H1 (cell line): Measurements from ENCODE around the gene DDX55. TPM values are rescaled to one million over a fixed set of nuclear protein-coding genes. Genes with fewer than 3 reads are reported as not detected.
A peak's percentile ranks its signal among the peaks of the same experiment; 100 is the strongest.

Experiments used
- CTCF ChIA-PET: fragments of 300-600 bp; sonication (Branson Sonifier 250); formaldehyde crosslinking; loops from one replicate; lab custom pipeline; 2021; ENCODE audit not compliant: partially characterized antibody; lab: Charles Lee
- POLR2A ChIA-PET: fragments of 300-600 bp; sonication (Branson Sonifier 250); formaldehyde crosslinking; loops from one replicate; lab custom pipeline; 2021; ENCODE audit warnings: inconsistent platforms; ENCODE audit not compliant: partially characterized antibody; lab: Charles Lee
- DNase-seq, 2 experiments: peaks; one replicate each; pipeline versions ENCODE4 v3.0.0 to v3.0.0-alpha.2; 2010 to 2022; ENCODE audit warnings: low spot score in 2 of 2, low read depth in 1 of 2, mixed read lengths in 1 of 2
- FAIRE-seq: peaks from 2 replicates; lab custom pipeline; 2011; peaks lifted over from hg19 to GRCh38; lab: Jason Lieb, UNC
- H2AFZ ChIP-seq: 2 replicates; pipeline ENCODE4 v1.8.1; 2012; ENCODE audit warnings: low read length, inconsistent platforms
- H2AK5ac ChIP-seq: 2 replicates; pipeline ENCODE4 v1.6.1; 2013; ENCODE audit warnings: low read depth, low read length
- H2BK120ac ChIP-seq: replicated peaks from 2 replicates; pipeline ENCODE3; 2013; ENCODE audit warnings: low read depth, low read length, inconsistent platforms
- H2BK12ac ChIP-seq: 2 replicates; pipeline ENCODE4 v1.6.1; 2013; ENCODE audit warnings: low read depth, low read length
- H2BK15ac ChIP-seq: 2 replicates; pipeline ENCODE4 v1.6.1; 2013; ENCODE audit warnings: low read length
- H2BK20ac ChIP-seq: 2 replicates; pipeline ENCODE4 v1.6.1; 2013; ENCODE audit warnings: low read length
- H2BK5ac ChIP-seq: 2 replicates; pipeline ENCODE4 v1.6.1; 2013; ENCODE audit warnings: low read depth, low read length
- H3K14ac ChIP-seq: 2 replicates; pipeline ENCODE4 v1.6.1; 2013; ENCODE audit warnings: inconsistent platforms; ENCODE audit not compliant: insufficient read length
- H3K18ac ChIP-seq: 2 replicates; pipeline ENCODE4 v1.6.1; 2013; ENCODE audit warnings: low read length; ENCODE audit errors: extremely low read depth
- H3K23ac ChIP-seq: 2 replicates; pipeline ENCODE4 v1.6.1; 2013; ENCODE audit warnings: inconsistent platforms; ENCODE audit not compliant: insufficient read length
- H3K23me2 ChIP-seq: 2 replicates; pipeline ENCODE4 v1.6.1; 2013; ENCODE audit warnings: low read depth, low read length
- H3K27ac ChIP-seq: 2 replicates; pipeline ENCODE4 v1.6.1; 2011; ENCODE audit warnings: low read depth, low read length, inconsistent platforms
- H3K27me3 ChIP-seq, 4 experiments: replicated peaks in 1 of 4; 1 replicate in 1 of 4; 2 replicates in 3 of 4; pipeline versions ENCODE4 v1.6.1 to v1.8.1; 2011 to 2013; ENCODE audit warnings: low read length in 3 of 4, mild to moderate bottlenecking in 3 of 4, inconsistent platforms in 2 of 4, mixed read lengths in 2 of 4, moderate library complexity in 1 of 4; ENCODE audit not compliant: control insufficient read depth in 3 of 4, insufficient read depth in 3 of 4; ENCODE audit errors: extremely low read depth in 1 of 4
- H3K36me3 ChIP-seq, 4 experiments: 2 replicates each; pipeline versions ENCODE4 v1.6.1 to v1.8.1; 2011 to 2013; ENCODE audit warnings: mild to moderate bottlenecking in 4 of 4, low read length in 3 of 4, moderate library complexity in 2 of 4, control low read depth in 1 of 4, inconsistent platforms in 1 of 4; ENCODE audit not compliant: insufficient read depth in 4 of 4, control insufficient read depth in 2 of 4
- H3K4ac ChIP-seq: replicated peaks from 2 replicates; pipeline ENCODE3; 2013; ENCODE audit warnings: low read length, low read depth, mixed read lengths, inconsistent platforms; ENCODE audit not compliant: insufficient read length
- H3K4me1 ChIP-seq, 4 experiments: replicated peaks in 1 of 4; 1 replicate in 1 of 4; 2 replicates in 3 of 4; pipeline versions ENCODE4 v1.6.1 to v1.8.1; 2011 to 2013; ENCODE audit warnings: low read length in 3 of 4, inconsistent platforms in 2 of 4, mixed read lengths in 1 of 4; ENCODE audit not compliant: insufficient read depth in 4 of 4, control insufficient read depth in 3 of 4
- H3K4me2 ChIP-seq, 2 experiments: 2 replicates each; pipeline versions ENCODE4 v1.6.1 to v1.8.1; 2011 to 2013; ENCODE audit warnings: low read depth in 2 of 2, low read length in 2 of 2, control low read depth in 1 of 2, inconsistent platforms in 1 of 2, mild to moderate bottlenecking in 1 of 2; ENCODE audit not compliant: insufficient read depth in 1 of 2
- H3K4me3 ChIP-seq, 4 experiments: fragments of 200-600, 300-600 bp in 1 of 4; sonication (generic), shearing (Covaris generic), sonication (Bioruptor Twin) in 1 of 4; 2 replicates each; pipeline versions ENCODE4 v1.5.1 to v1.8.1; 2011 to 2016; ENCODE audit warnings: low read length in 4 of 4, low read depth in 3 of 4, control low read depth in 2 of 4, inconsistent platforms in 2 of 4, mild to moderate bottlenecking in 2 of 4, mixed read lengths in 1 of 4, moderate library complexity in 1 of 4; ENCODE audit not compliant: insufficient read depth in 2 of 4; ENCODE audit errors: extremely low read depth in 1 of 4
- H3K56ac ChIP-seq: replicated peaks from 2 replicates; pipeline ENCODE3; 2013; ENCODE audit warnings: low read depth, mild to moderate bottlenecking, mixed read lengths, low read length, inconsistent platforms; ENCODE audit not compliant: insufficient read length
- H3K79me1 ChIP-seq: 2 replicates; pipeline ENCODE4 v1.6.1; 2013; ENCODE audit warnings: low read depth, low read length, control low read depth
- H3K79me2 ChIP-seq, 2 experiments: 2 replicates each; pipeline versions ENCODE4 v1.6.1 to v1.8.1; 2012 to 2013; ENCODE audit warnings: low read length in 2 of 2, mild to moderate bottlenecking in 2 of 2, inconsistent platforms in 1 of 2; ENCODE audit not compliant: insufficient read depth in 2 of 2, control insufficient read depth in 1 of 2
- H3K9ac ChIP-seq, 4 experiments: replicated peaks in 1 of 4; 1 replicate in 1 of 4; 2 replicates in 3 of 4; pipeline versions ENCODE4 v1.6.1 to v1.8.1; 2011 to 2013; ENCODE audit warnings: low read depth in 3 of 4, low read length in 3 of 4, control low read depth in 2 of 4, mild to moderate bottlenecking in 2 of 4, moderate library complexity in 2 of 4, inconsistent platforms in 1 of 4; ENCODE audit errors: extremely low read depth in 1 of 4
- H3K9me3 ChIP-seq, 2 experiments: 2 replicates each; pipeline versions ENCODE4 v1.6.1 to v1.8.1; 2012 to 2013; ENCODE audit warnings: mild to moderate bottlenecking in 2 of 2, moderate library complexity in 2 of 2, control low read depth in 1 of 2, inconsistent platforms in 1 of 2, low read depth in 1 of 2, low read length in 1 of 2, mixed read lengths in 1 of 2; ENCODE audit not compliant: insufficient read depth in 2 of 2
- H4K20me1 ChIP-seq, 2 experiments: replicated peaks in 1 of 2; 2 replicates each; pipeline versions ENCODE3 to v1.8.1; 2011 to 2013; ENCODE audit warnings: inconsistent platforms in 2 of 2, low read length in 2 of 2, mild to moderate bottlenecking in 1 of 2; ENCODE audit not compliant: insufficient read depth in 2 of 2, control insufficient read depth in 1 of 2
- H4K5ac ChIP-seq: 2 replicates; pipeline ENCODE4 v1.6.1; 2013; ENCODE audit warnings: low read length, low read depth, mixed read lengths, inconsistent platforms; ENCODE audit not compliant: insufficient read length
- H4K8ac ChIP-seq: 2 replicates; pipeline ENCODE4 v1.8.0; 2013; ENCODE audit warnings: mild to moderate bottlenecking, moderate library complexity, low read length, inconsistent platforms; ENCODE audit not compliant: insufficient read depth; ENCODE audit errors: extremely low read depth
- H4K91ac ChIP-seq: replicated peaks from 2 replicates; pipeline ENCODE3; 2013; ENCODE audit warnings: low read length, mixed read lengths, inconsistent platforms; ENCODE audit not compliant: insufficient read length
- ATF3 ChIP-seq: IDR thresholded peaks from 2 replicates; pipeline ENCODE4 v1.6.1; 2011; ENCODE audit warnings: low read depth, mild to moderate bottlenecking, low read length; ENCODE audit not compliant: insufficient read depth
- EZH2 ChIP-seq: fragments of 200-600 bp; sonication (generic); IDR thresholded peaks from 2 replicates; pipeline ENCODE4 v1.7.1; 2012; ENCODE audit warnings: low read depth, mild to moderate bottlenecking, moderate library complexity, low read length, inconsistent platforms; ENCODE audit not compliant: severe bottlenecking
- HDAC2 ChIP-seq, 2 experiments: fragments of 300-600 bp in 1 of 2; sonication (generic) in 1 of 2; IDR thresholded peaks; 2 replicates each; pipeline ENCODE4 v1.6.1; 2011 to 2012; ENCODE audit warnings: low read depth in 2 of 2, low read length in 2 of 2, mild to moderate bottlenecking in 2 of 2, moderate library complexity in 2 of 2, borderline replicate concordance in 1 of 2, inconsistent platforms in 1 of 2
- PHF8 ChIP-seq: fragments of 200-600 bp; sonication (generic); conservative IDR thresholded peaks from 2 replicates; pipeline ENCODE4 v1.7.1; 2012; ENCODE audit warnings: low read depth, mild to moderate bottlenecking, inconsistent platforms, low read length, moderate library complexity
- RFX5 ChIP-seq: IDR thresholded peaks from 2 replicates; pipeline ENCODE4 v1.6.1; 2011; ENCODE audit warnings: low read depth, low read length, improper control_type of control experiment, borderline replicate concordance
- SIX5 ChIP-seq: IDR thresholded peaks from 2 replicates; pipeline ENCODE4 v1.6.1; 2011; ENCODE audit warnings: mild to moderate bottlenecking, low read depth, low read length
- SP2 ChIP-seq: IDR thresholded peaks from 2 replicates; pipeline ENCODE4 v1.6.1; 2012; ENCODE audit warnings: mild to moderate bottlenecking, low read length, inconsistent platforms
- SP4 ChIP-seq: IDR thresholded peaks from 2 replicates; pipeline ENCODE4 v1.6.1; 2012; ENCODE audit warnings: low read length, inconsistent platforms
- SUZ12 ChIP-seq: fragments of 200-600 bp; sonication (generic); IDR thresholded peaks from 2 replicates; pipeline ENCODE4 v1.6.1; 2012; ENCODE audit warnings: mild to moderate bottlenecking, inconsistent platforms, low read length, moderate library complexity, mixed read lengths
- TEAD4 ChIP-seq: IDR thresholded peaks from 2 replicates; pipeline ENCODE4 v1.6.1; 2012; ENCODE audit warnings: low read depth, low read length, inconsistent platforms, mixed read lengths
- USF2 ChIP-seq: IDR thresholded peaks from 2 replicates; pipeline ENCODE4 v1.6.1; 2011; ENCODE audit warnings: low read length, improper control_type of control experiment
- WGBS, 2 experiments: shearing (Covaris generic) in 1 of 2; methylation state at CpG; one replicate each; pipeline versions ENCODE4 v1.1.6 to v1.1.7; 2013 to 2015; ENCODE audit warnings: low lambda C conversion rate in 2 of 2, mixed read lengths in 2 of 2, inconsistent platforms in 1 of 2, low coverage in 1 of 2, missing lambda C conversion rate in 1 of 2; ENCODE audit not compliant: insufficient replicate concordance in 2 of 2, insufficient coverage in 1 of 2, insufficient read length in 1 of 2; ENCODE audit errors: extremely low coverage in 1 of 2, missing lambda C conversion rate in 1 of 2; 5-methylcytosine and 5-hydroxymethylcytosine counted together
- polyA plus RNA-seq, 7 experiments: library from polyadenylated mRNA; depleted of rRNA in 3 of 7; stranded (reverse) in 5 of 7; unstranded in 2 of 7; fragments of >200 nt in 5 of 7; fragments of 200-250 nt in 2 of 7; gene quantifications; 1 replicate in 5 of 7; 2 replicates in 1 of 7; 4 replicates in 1 of 7; pipeline versions ENCODE4 v1.2.1 to v1.2.3, GENCODE V29; 2011 to 2013; ENCODE audit warnings: missing spikeins in 2 of 7, mixed read lengths in 2 of 7
- total RNA-seq: library from RNA; stranded (reverse); fragmentation: NEBNext Ultra II Directional; extraction: Animal tissue kit (Norgen Biotek cat#: 25700); gene quantifications from 2 replicates; pipeline ENCODE4 v1.2.1, GENCODE V29; 2021

Gene DDX55
- total and polyA plus RNA-seq, 2 of the 8 experiments (the other 6 are each of a cell fraction or from before 2014, with no cell fraction given), result 25.8 to 37.7 TPM

GRCh38 chr12:123571343-123571813 is 30.5 kb upstream of the DDX55 start:
- WGBS, 2 experiments, result 50% methylated on average over 4 of the region's 4 CpGs; no CpG with 5 or more reads in 1 of the 2 experiments
- H2AK5ac ChIP-seq, result no peak overlapping the region
- H3K23ac ChIP-seq, result no peak overlapping the region
- peak overlapping the region in 1 of 4 experiments; percentile 44; a peak in 2 of 8 replicates for H3K4me3 ChIP-seq
- H2BK12ac ChIP-seq, result no peak overlapping the region
- ChIA-PET POLR2A (interaction anchor here (0.9 to 1.8 kb wide), 2 partner anchors 12 to 13 kb away, joined by 3 to 5 read pairs; no protein-coding TSS in a partner anchor), CTCF (interaction anchor here (0.7 to 3.8 kb wide), 6 partner anchors 8 to 1763 kb away, joined by 3 to 25 read pairs (median 4); no protein-coding TSS in a partner anchor)
- no peaks in the 10 kb centered on the region for H3K36me3 ChIP-seq
- H3K79me2 ChIP-seq, result no peaks in the 10 kb centered on the region
- H3K14ac ChIP-seq, result no peak overlapping the region
- H2BK120ac ChIP-seq, result no peak overlapping the region
- no peaks in the 10 kb centered on the region for H3K79me1 ChIP-seq
- no peak overlapping the region for H2BK5ac ChIP-seq
- no peaks in the 10 kb centered on the region for H3K27me3 ChIP-seq
- H3K4me2 ChIP-seq, result peak overlapping the region; percentile 48 to 62; a peak in 3 of 4 replicates
- H3K9ac ChIP-seq, result no peak overlapping the region
- peaks cover 0 to 2% of the 10 kb centered on the region in 2 experiments; a peak in 1 of 4 replicates for H3K9me3 ChIP-seq
- no peak overlapping the region for H2BK20ac ChIP-seq
- DNase-seq (peak in 1 of 2 experiments; percentile 48), FAIRE-seq (peak; percentile 79)
- no peaks in the 10 kb centered on the region; the same call in 1 of the 2 replicates for H3K23me2 ChIP-seq
- no peak overlapping the region for H4K5ac ChIP-seq
- no peak overlapping the region for H3K27ac ChIP-seq
- no peak overlapping the region for H4K8ac ChIP-seq
- H2BK15ac ChIP-seq, result no peak overlapping the region
- no peak overlapping the region for H3K56ac ChIP-seq
- no peak overlapping the region for H4K91ac ChIP-seq
- H3K4me1 ChIP-seq, result no peaks in the 10 kb centered on the region
- peak overlapping the region; percentile 94 for H2AFZ ChIP-seq
- no peak overlapping the region for H3K4ac ChIP-seq
- no peak overlapping the region for H3K18ac ChIP-seq
- no peaks in the 10 kb centered on the region for H4K20me1 ChIP-seq
- TF ChIP-seq TEAD4 (peak; percentile 90), HDAC2 (IDR thresholded peaks at IDR 0.05; ENCODE audit: borderline replicate concordance in 1 of 2, low read depth in 2 of 2, low read length in 2 of 2) (no peak), SP4 (0 out of 2 replicates have a peak, but pooled peaks have one; percentile 35), SP2 (no peak), EZH2 (no peak), SUZ12 (no peak), PHF8 (no peak), SIX5 (peak; percentile 77), USF2 (peak; percentile 83), ATF3 (peak; percentile 73; the same call in 1 of the 2 replicates), RFX5 (no peak)
